IMR-90 (cell line): ENCODE results near the gene STAT5B. TPM values are rescaled to one million over a fixed set of nuclear protein-coding genes. Genes with fewer than 3 reads are reported as not detected.

ENCODE experiments used
- ATAC-seq: fragments of 200-7000 bp; cut with Tn5 transposase; 2 replicates; pipeline ENCODE4 v1.9.1; 2020; ENCODE audit warnings: low read depth, mild to moderate bottlenecking, moderate library complexity
- BruUV-seq: library from RNA; stranded (reverse); fragments of 400-500 nt; replicated peaks from 2 replicates; lab custom pipeline; 2021; lab: Mats Ljungman, UMichigan
- CTCF ChIA-PET: fragments of 300-600 bp; formaldehyde crosslinking; extraction: SDS; loops from one replicate; lab custom pipeline; 2021; ENCODE audit warnings: antibody characterized with exemption; lab: Yijun Ruan, JAX
- POLR2A ChIA-PET: fragments of 300-600 bp; sonication (Branson Sonifier 250); formaldehyde crosslinking; loops from one replicate; lab custom pipeline; 2022; ENCODE audit warnings: antibody characterized with exemption; ENCODE audit not compliant: unreplicated experiment; lab: Charles Lee
- DNase-seq: peaks from one replicate; pipeline ENCODE4 v3.0.0; 2013
- H2AFZ ChIP-seq: replicated peaks from 2 replicates; pipeline ENCODE3; 2013; ENCODE audit warnings: low read length, mild to moderate bottlenecking; ENCODE audit not compliant: poor library complexity
- H2AK5ac ChIP-seq: 2 replicates; pipeline ENCODE4 v1.6.1; 2013; ENCODE audit warnings: low read depth, low read length, inconsistent platforms
- H2AK9ac ChIP-seq: replicated peaks from 2 replicates; pipeline ENCODE3; 2013; ENCODE audit warnings: mild to moderate bottlenecking, low read depth, low read length, moderate library complexity; ENCODE audit not compliant: poor library complexity
- H2BK120ac ChIP-seq: 2 replicates; pipeline ENCODE4 v1.6.1; 2013; ENCODE audit warnings: low read depth, low read length, inconsistent platforms
- H2BK15ac ChIP-seq: 3 replicates; pipeline ENCODE4 v1.6.1; 2013; ENCODE audit warnings: low read depth, low read length, inconsistent platforms
- H2BK20ac ChIP-seq: 2 replicates; pipeline ENCODE4 v1.6.1; 2013; ENCODE audit warnings: low read depth, mild to moderate bottlenecking, inconsistent platforms, low read length, moderate library complexity
- H2BK5ac ChIP-seq: 2 replicates; pipeline ENCODE4 v1.6.1; 2013; ENCODE audit warnings: mild to moderate bottlenecking, low read depth, low read length, inconsistent platforms; ENCODE audit not compliant: poor library complexity, severe bottlenecking
- H3K14ac ChIP-seq: replicated peaks from 2 replicates; pipeline ENCODE4 v1.6.1; 2013; ENCODE audit warnings: low read depth, low read length, inconsistent platforms
- H3K18ac ChIP-seq: 2 replicates; pipeline ENCODE4 v1.6.1; 2013; ENCODE audit warnings: low read depth, low read length, control low read depth
- H3K23ac ChIP-seq: 2 replicates; pipeline ENCODE4 v1.6.1; 2013; ENCODE audit warnings: low read depth, low read length, inconsistent platforms
- H3K27ac ChIP-seq: 2 replicates; pipeline ENCODE4 v1.5.1; 2013; ENCODE audit warnings: mild to moderate bottlenecking, control low read depth, low read length; ENCODE audit not compliant: insufficient read depth
- H3K27me3 ChIP-seq: 2 replicates; pipeline ENCODE4 v1.6.1; 2013; ENCODE audit warnings: low read length; ENCODE audit not compliant: control insufficient read depth, insufficient read depth
- H3K36me3 ChIP-seq: 2 replicates; pipeline ENCODE4 v1.6.1; 2013; ENCODE audit warnings: low read length, mixed read lengths; ENCODE audit not compliant: control insufficient read depth, insufficient read depth
- H3K4ac ChIP-seq: 2 replicates; pipeline ENCODE4 v1.6.1; 2013; ENCODE audit warnings: low read depth, low read length, inconsistent platforms
- H3K4me1 ChIP-seq: 2 replicates; pipeline ENCODE4 v1.6.1; 2013; ENCODE audit warnings: low read length, mixed read lengths; ENCODE audit not compliant: control insufficient read depth, insufficient read depth
- H3K4me2 ChIP-seq: 2 replicates; pipeline ENCODE4 v1.6.1; 2013; ENCODE audit warnings: low read depth, mild to moderate bottlenecking, control low read depth, low read length, moderate library complexity
- H3K4me3 ChIP-seq: 2 replicates; pipeline ENCODE4 v1.5.1; 2013; ENCODE audit warnings: low read depth, mild to moderate bottlenecking, control low read depth, low read length, moderate library complexity; ENCODE audit not compliant: insufficient read depth
- H3K56ac ChIP-seq: 2 replicates; pipeline ENCODE4 v1.6.1; 2013; ENCODE audit warnings: low read length, inconsistent platforms; ENCODE audit not compliant: insufficient read depth; ENCODE audit errors: extremely low read depth
- H3K79me1 ChIP-seq, 2 experiments: 2 replicates each; pipeline ENCODE4 v1.6.1; 2013; ENCODE audit warnings: low read length in 2 of 2, inconsistent platforms in 1 of 2, low read depth in 1 of 2
- H3K9ac ChIP-seq: 2 replicates; pipeline ENCODE4 v1.6.1; 2013; ENCODE audit warnings: low read depth, low read length, control low read depth
- H3K9me1 ChIP-seq: 2 replicates; pipeline ENCODE4 v1.6.1; 2013; ENCODE audit warnings: low read length, inconsistent platforms; ENCODE audit not compliant: insufficient read depth
- H3K9me3 ChIP-seq: 2 replicates; pipeline ENCODE4 v1.6.1; 2013; ENCODE audit warnings: low read length; ENCODE audit not compliant: control insufficient read depth, insufficient read depth
- H4K20me1 ChIP-seq: 2 replicates; pipeline ENCODE4 v1.6.1; 2013; ENCODE audit warnings: low read length, inconsistent platforms; ENCODE audit not compliant: insufficient read depth
- H4K5ac ChIP-seq: 2 replicates; pipeline ENCODE4 v1.6.1; 2013; ENCODE audit warnings: mild to moderate bottlenecking, low read depth, low read length, control low read depth
- H4K8ac ChIP-seq, 2 experiments: 2 replicates each; pipeline ENCODE4 v1.6.1; 2013; ENCODE audit warnings: low read depth in 2 of 2, low read length in 2 of 2, control low read depth in 1 of 2, inconsistent platforms in 1 of 2
- H4K91ac ChIP-seq: 2 replicates; pipeline ENCODE4 v1.6.1; 2013; ENCODE audit warnings: low read depth, low read length, inconsistent platforms; ENCODE audit not compliant: insufficient read depth
- BHLHE40 ChIP-seq: fragments of 150-350 bp; IDR thresholded peaks from 2 replicates; pipeline ENCODE4 v1.6.1; 2016; ENCODE audit warnings: mild to moderate bottlenecking, low read depth, low read length
- CTCF ChIP-seq: conservative IDR thresholded peaks from 2 replicates; pipeline ENCODE4 v1.5.1; 2012; ENCODE audit warnings: mild to moderate bottlenecking, low read depth, low read length, improper control_type of control experiment
- FOS ChIP-seq: fragments of 150-350 bp; IDR thresholded peaks from 2 replicates; pipeline ENCODE4 v1.6.1; 2016; ENCODE audit warnings: low read depth, low read length
- MXI1 ChIP-seq: IDR thresholded peaks from 2 replicates; pipeline ENCODE4 v1.6.1; 2012; ENCODE audit warnings: low read depth, mild to moderate bottlenecking, low read length, moderate library complexity, borderline replicate concordance
- RAD21 ChIP-seq: IDR thresholded peaks from 2 replicates; pipeline ENCODE4 v1.6.1; 2012; ENCODE audit warnings: low read length, improper control_type of control experiment
- RFX5 ChIP-seq: IDR thresholded peaks from 2 replicates; pipeline ENCODE4 v1.8.0; 2012; ENCODE audit warnings: low read depth, mild to moderate bottlenecking, low read length, moderate library complexity
- WGBS, 2 experiments: methylation state at CpG; one replicate each; pipeline versions ENCODE4 v1.1.5 to v1.1.7; 2013; ENCODE audit warnings: missing lambda C conversion rate in 2 of 2; ENCODE audit not compliant: insufficient read length in 1 of 2; ENCODE audit errors: extremely low coverage in 2 of 2; 5-methylcytosine and 5-hydroxymethylcytosine counted together
- dilution Hi-C: fragments of 300-500 bp; cut with HindIII; formaldehyde crosslinking; loops from one replicate; pipeline ENCODE4 v1.14.3; 2018; ENCODE audit warnings: low sequenced_read_pairs; ENCODE audit not compliant: unreplicated experiment
- in situ Hi-C: fragments of 300-500 bp; cut with MboI; formaldehyde crosslinking; loops from 3 replicates; pipeline ENCODE4 v1.14.3; 2019; ENCODE audit warnings: low sequenced_read_pairs, inconsistent platforms, mixed read lengths
- intact Hi-C: fragments of 100-400 bp; cut with micrococcal nuclease; formaldehyde crosslinking; loops from 2 replicates; pipeline ENCODE4 v1.10.0; 2022
- polyA plus RNA-seq, 3 experiments: library from polyadenylated mRNA; depleted of rRNA; stranded (reverse); fragments of >200 nt; gene quantifications; 2 replicates each; pipeline ENCODE4 v1.2.3, GENCODE V29; 2012; ENCODE audit warnings: low replicate concordance in 1 of 3
- total RNA-seq: library from RNA; depleted of rRNA; stranded (reverse); fragments of >200 nt; gene quantifications from 2 replicates; pipeline ENCODE4 v1.2.3, GENCODE V29; 2012

STAT5B gene
- total and polyA plus RNA-seq, 2 of the 4 experiments (the other 2 are of a cell fraction): 24.4 to 29.6 TPM

GRCh38 chr17:42325026-42325425 is 48.8 kb upstream of the STAT5B start:
- POLR2A ChIA-PET: interaction anchor here (0.6 kb wide), 1 partner anchor 207 kb away, joined by 4 read pairs; no protein-coding TSS in a partner anchor
- Histone ChIP-seq H3K4me1 (peaks cover 15% of the 10 kb centered on the region), H3K36me3 (peaks cover 53% of the 10 kb centered on the region), H2BK20ac (peak overlapping the region; percentile 57; the same call in 1 of the 2 replicates), H2AK9ac (peak overlapping the region; percentile 95), H4K8ac (peak overlapping the region in 1 of 2 experiments; percentile 55; a peak in 2 of 4 replicates), H3K4me3 (no peak overlapping the region), H2BK5ac (peak overlapping the region; percentile 83), H4K5ac (no peak overlapping the region), H4K20me1 (peaks cover 18% of the 10 kb centered on the region; the same call in 1 of the 2 replicates), H2AFZ (peak overlapping the region; percentile 16), H3K14ac (peak overlapping the region; percentile 42; the same call in 1 of the 2 replicates), H3K27ac (no peak overlapping the region), H2BK120ac (peak overlapping the region; percentile 46; the same call in 1 of the 2 replicates), H3K4me2 (no peak overlapping the region), H3K18ac (no peak overlapping the region), H3K79me1 (peaks cover 11 to 58% of the 10 kb centered on the region in 2 experiments; a peak in 3 of 4 replicates), H3K9me1 (peaks cover 17% of the 10 kb centered on the region), H4K91ac (peak overlapping the region; percentile 54; the same call in 1 of the 2 replicates), H3K27me3 (no peaks in the 10 kb centered on the region), H2BK15ac (no peak overlapping the region; the same call in 2 of the 3 replicates), H3K4ac (peak overlapping the region; percentile 67), H2AK5ac (peak overlapping the region; percentile 64), H3K56ac (no peak overlapping the region), H3K9me3 (no peaks in the 10 kb centered on the region), H3K9ac (no peak overlapping the region), H3K23ac (peak overlapping the region; percentile 41; the same call in 1 of the 2 replicates)
- in situ Hi-C loops (no loop called here), dilution Hi-C loops (no loop called here), intact Hi-C loops (loop anchor here (1.0 kb wide), 1 partner anchor 63 kb away; the partner anchor contains the start of gene STAT3)
- TF ChIP-seq CTCF (0 out of 2 replicates have a peak, but pooled peaks have one; percentile 9), BHLHE40 (0 out of 2 replicates have a peak, but pooled peaks have one; percentile 35), FOS (peak; percentile 34; the same call in 1 of the 2 replicates), RAD21 (no peak), MXI1 (peak; percentile 57; the same call in 1 of the 2 replicates), RFX5 (no peak)
- peak; percentile 88 for DNase-seq
- 0% methylated on average over 1 of the region's 7 CpGs; no CpG with 5 or more reads in 1 of the 2 experiments for WGBS, 2 experiments
- CTCF ChIA-PET: interaction anchor here (1.1 to 1.4 kb wide), 4 partner anchors 13 to 202 kb away, joined by 3 to 5 read pairs (median 4); no protein-coding TSS in a partner anchor
- ATAC-seq: peak; percentile 41
- BruUV-seq: no TSS peak
